ENCODE measurements around the gene LAGE3. TPM values are rescaled to one million over a fixed set of nuclear protein-coding genes. Genes with fewer than 3 reads are reported as not detected.

Gene LAGE3
- total and polyA plus RNA-seq, 2 of the 8 experiments (the other 6 are each of a cell fraction or from before 2014, with no cell fraction given): 44.5 to 102 TPM

GRCh38 chrX:154458954-154459778 is 19.9 kb downstream of the LAGE3 start:
- 31% methylated on average over 3 of the region's 15 CpGs; no CpG with 5 or more reads in 1 of the 2 experiments for WGBS, 2 experiments (ENCODE audit: extremely low coverage in 1 of 2, insufficient coverage in 1 of 2, insufficient read length in 1 of 2, insufficient replicate concordance in 2 of 2, low coverage in 1 of 2, low lambda C conversion rate in 2 of 2, missing lambda C conversion rate in 1 of 2)
- Histone ChIP-seq H2AK5ac (ENCODE audit: low read depth, low read length) (no peak overlapping the region), H2AFZ (ENCODE audit: low read length) (no peak overlapping the region), H3K4me2 (ENCODE audit: insufficient read depth in 1 of 2, low read depth in 2 of 2, low read length in 2 of 2) (peak overlapping the region; percentile 71 to 77), H2BK120ac (replicated peaks; ENCODE audit: low read depth, low read length) (no peak overlapping the region), H4K8ac (ENCODE audit: extremely low read depth, insufficient read depth, low read length) (no peak overlapping the region), H3K23me2 (ENCODE audit: low read depth, low read length) (no peaks in the 10 kb centered on the region; the same call in 1 of the 2 replicates), H3K4me3 (ENCODE audit: extremely low read depth in 1 of 4, insufficient read depth in 2 of 4, low read depth in 3 of 4, low read length in 4 of 4) (peak overlapping the region; percentile 47 to 71 (median 58)), H3K18ac (ENCODE audit: extremely low read depth, low read length) (no peak overlapping the region), H2BK12ac (ENCODE audit: low read depth, low read length) (no peak overlapping the region), H3K79me2 (ENCODE audit: control insufficient read depth in 1 of 2, insufficient read depth in 2 of 2, low read length in 2 of 2) (no peaks in the 10 kb centered on the region), H4K20me1 (replicated peaks in 1 of 2; ENCODE audit: control insufficient read depth in 1 of 2, insufficient read depth in 2 of 2, low read length in 2 of 2) (no peaks in the 10 kb centered on the region), H3K79me1 (ENCODE audit: low read depth, low read length) (no peaks in the 10 kb centered on the region), H2BK20ac (ENCODE audit: low read length) (no peak overlapping the region), H3K9me3 (ENCODE audit: insufficient read depth in 2 of 2, low read depth in 1 of 2, low read length in 1 of 2) (no peaks in the 10 kb centered on the region), H3K9ac (replicated peaks in 1 of 4; ENCODE audit: extremely low read depth in 1 of 4, low read depth in 3 of 4, low read length in 3 of 4) (peak overlapping the region in 1 of 4 experiments; percentile 13; a peak in 3 of 7 replicates), H3K27me3 (replicated peaks in 1 of 4; ENCODE audit: control insufficient read depth in 3 of 4, extremely low read depth in 1 of 4, insufficient read depth in 3 of 4, low read length in 3 of 4) (peaks cover 0 to 3% (median 0%) of the 10 kb centered on the region in 4 experiments; a peak in 1 of 7 replicates), H3K4ac (replicated peaks; ENCODE audit: insufficient read length, low read depth, low read length) (no peak overlapping the region), H3K23ac (ENCODE audit: insufficient read length) (no peak overlapping the region), H4K91ac (replicated peaks; ENCODE audit: insufficient read length, low read length) (no peak overlapping the region), H3K56ac (replicated peaks; ENCODE audit: insufficient read length, low read depth, low read length) (no peak overlapping the region), H3K36me3 (ENCODE audit: control insufficient read depth in 2 of 4, insufficient read depth in 4 of 4, low read length in 3 of 4) (peaks cover 0 to 8% (median 2%) of the 10 kb centered on the region in 4 experiments; a peak in 4 of 8 replicates), H2BK5ac (ENCODE audit: low read depth, low read length) (no peak overlapping the region), H3K4me1 (replicated peaks in 1 of 4; ENCODE audit: control insufficient read depth in 3 of 4, insufficient read depth in 4 of 4, low read length in 3 of 4) (peaks cover 0 to 2% (median 0%) of the 10 kb centered on the region in 4 experiments; a peak in 2 of 7 replicates), H3K14ac (ENCODE audit: insufficient read length) (no peak overlapping the region), H4K5ac (ENCODE audit: insufficient read length, low read depth, low read length) (no peak overlapping the region), H2BK15ac (ENCODE audit: low read length) (no peak overlapping the region), H3K27ac (ENCODE audit: low read depth, low read length) (no peak overlapping the region)
- FAIRE-seq (no peak), DNase-seq (ENCODE audit: low read depth in 1 of 2, low spot score in 2 of 2) (no peak)
- CTCF ChIA-PET (ENCODE audit: partially characterized antibody): interaction anchor here (1.0 to 2.3 kb wide), 4 partner anchors 14 to 68 kb away, joined by 3 to 11 read pairs (median 5); no protein-coding TSS in a partner anchor
- TF ChIP-seq EP300 (IDR thresholded peaks at IDR 0.05; ENCODE audit: borderline replicate concordance in 1 of 2, low read depth in 2 of 2, low read length in 2 of 2) (no peak), TCF12 (IDR thresholded peaks at IDR 0.05; ENCODE audit: low read depth, low read length) (no peak), RNF2 (IDR thresholded peaks at IDR 0.05; ENCODE audit: borderline replicate concordance, low read depth, low read length, missing control alignments, poor library complexity, severe bottlenecking) (no peak), POU5F1 (IDR thresholded peaks at IDR 0.05; ENCODE audit: low read depth, low read length) (no peak), TEAD4 (IDR thresholded peaks at IDR 0.05; ENCODE audit: low read depth, low read length) (no peak)
- POLR2A ChIA-PET (ENCODE audit: partially characterized antibody): interaction anchor here (0.8 to 2.8 kb wide), 10 partner anchors 9 to 88 kb away, joined by 3 to 14 read pairs (median 4); partner anchors contain the start of genes RPL10 and UBL4A
